Transverse colon (tissue), 4 donors: ENCODE results near the gene SYNPO2.

Experiments
- EP300 ChIP-seq: sonication (generic); formaldehyde crosslinking; IDR thresholded peaks from one replicate; pipeline ENCODE4 v1.6.1; 2017; ENCODE audit warnings: antibody characterized with exemption, low read depth
- POLR2A ChIP-seq: fragments of 450-650 bp; IDR thresholded peaks from one replicate; pipeline ENCODE4 v1.6.1; 2016; ENCODE audit warnings: antibody characterized with exemption, mild to moderate bottlenecking, moderate library complexity
- POLR2AphosphoS5 ChIP-seq, 3 donors: sonication (generic); formaldehyde crosslinking; IDR thresholded peaks; one replicate each; pipeline ENCODE4 v1.6.1; 2016; ENCODE audit warnings: antibody characterized with exemption in 3 of 3
- TF ChIP-seq, protein P1 (sequence below), 5 experiments: fragments of 200-600 bp in 3 of 5; fragments of 450-650 bp in 2 of 5; sonication (generic) in 3 of 5; IDR thresholded peaks; 1 replicate in 2 of 5; 2 replicates in 3 of 5; pipeline ENCODE4 v1.5.1; 2016 to 2017; ENCODE audit warnings: antibody characterized with exemption in 5 of 5, inconsistent platforms in 3 of 5, mild to moderate bottlenecking in 2 of 5, moderate library complexity in 1 of 5

DNA sequence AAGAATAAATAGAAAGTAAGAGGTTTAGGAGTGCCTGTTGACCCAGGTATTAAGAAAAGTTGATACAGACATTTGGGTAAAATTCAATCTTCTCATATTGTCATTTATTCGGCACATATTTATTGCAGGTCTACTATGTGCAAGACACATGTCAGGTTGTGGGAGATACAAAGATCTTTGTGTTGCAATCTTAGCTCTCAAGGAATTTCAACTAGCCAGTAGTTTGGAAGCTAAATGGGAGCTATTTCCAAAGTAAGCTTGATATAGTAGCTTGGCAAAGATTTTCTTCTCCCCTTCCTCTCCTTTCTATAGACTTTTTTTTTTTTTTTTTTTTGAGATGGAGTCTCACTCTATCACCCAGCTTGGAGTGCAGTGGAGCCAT lies 122.9 kb downstream of the SYNPO2 start:
- TF ChIP-seq POLR2AphosphoS5 (IDR thresholded peaks at IDR 0.05), result no peak
- TF ChIP-seq, protein P1, sequence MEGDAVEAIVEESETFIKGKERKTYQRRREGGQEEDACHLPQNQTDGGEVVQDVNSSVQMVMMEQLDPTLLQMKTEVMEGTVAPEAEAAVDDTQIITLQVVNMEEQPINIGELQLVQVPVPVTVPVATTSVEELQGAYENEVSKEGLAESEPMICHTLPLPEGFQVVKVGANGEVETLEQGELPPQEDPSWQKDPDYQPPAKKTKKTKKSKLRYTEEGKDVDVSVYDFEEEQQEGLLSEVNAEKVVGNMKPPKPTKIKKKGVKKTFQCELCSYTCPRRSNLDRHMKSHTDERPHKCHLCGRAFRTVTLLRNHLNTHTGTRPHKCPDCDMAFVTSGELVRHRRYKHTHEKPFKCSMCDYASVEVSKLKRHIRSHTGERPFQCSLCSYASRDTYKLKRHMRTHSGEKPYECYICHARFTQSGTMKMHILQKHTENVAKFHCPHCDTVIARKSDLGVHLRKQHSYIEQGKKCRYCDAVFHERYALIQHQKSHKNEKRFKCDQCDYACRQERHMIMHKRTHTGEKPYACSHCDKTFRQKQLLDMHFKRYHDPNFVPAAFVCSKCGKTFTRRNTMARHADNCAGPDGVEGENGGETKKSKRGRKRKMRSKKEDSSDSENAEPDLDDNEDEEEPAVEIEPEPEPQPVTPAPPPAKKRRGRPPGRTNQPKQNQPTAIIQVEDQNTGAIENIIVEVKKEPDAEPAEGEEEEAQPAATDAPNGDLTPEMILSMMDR (IDR thresholded peaks at IDR 0.05), result no peak
- no peak for TF ChIP-seq POLR2A
- TF ChIP-seq EP300, result no peak
